ENCODE data around the gene JMJD1C.
"Not testable (repeated sequence)": the region's sequence is repeated elsewhere in the genome, so short reads cannot be mapped to it uniquely, and the experiment has no call there.

The JMJD1C gene

GRCh38 chr10:63388421-63389031 is 77.3 kb downstream of the JMJD1C start:
- Mint-ChIP-seq H3K4me1 (ENCODE audit: low read depth) (peaks cover 49% of the 10 kb centered on the region), H3K4me3 (no peak overlapping the region), H3K27me3 (peaks cover 11% of the 10 kb centered on the region), H3K27ac (no peak overlapping the region), H3K9me3 (peaks cover 12% of the 10 kb centered on the region), H3K36me3 (ENCODE audit: low read depth) (no peaks in the 10 kb centered on the region)
- intact Hi-C loops (cut with micrococcal nuclease) = no loop called here

DNA sequence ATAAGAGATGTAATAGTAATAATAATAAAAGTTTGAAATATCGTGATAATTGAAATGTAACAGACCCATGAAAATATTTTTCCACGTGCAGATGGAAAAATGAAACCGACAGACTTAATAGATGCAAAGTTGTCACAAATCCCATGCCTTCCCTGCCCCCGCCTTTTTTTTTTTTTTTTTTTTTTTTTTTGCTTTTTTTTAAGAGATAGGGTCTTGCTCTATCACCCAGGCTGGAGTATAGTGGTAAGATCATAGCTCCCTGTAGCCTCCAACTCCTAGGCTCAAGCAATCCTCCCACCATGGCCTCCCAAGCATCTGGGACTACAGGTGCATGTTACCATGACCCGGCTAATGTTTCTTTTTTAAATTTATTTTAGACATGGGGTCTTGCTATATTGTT is 80.5 kb downstream of the JMJD1C start:
- H3K4me3 Mint-ChIP-seq = no peak overlapping the region
- H3K4me1 Mint-ChIP-seq (ENCODE audit: low read depth) = peaks cover 31% of the 10 kb centered on the region
- peaks cover 3% of the 10 kb centered on the region for H3K9me3 Mint-ChIP-seq
- peaks cover 11% of the 10 kb centered on the region for H3K27me3 Mint-ChIP-seq
- intact Hi-C loops (cut with micrococcal nuclease) = no loop called here
- no peaks in the 10 kb centered on the region for H3K36me3 Mint-ChIP-seq (ENCODE audit: low read depth)
- no peak overlapping the region for H3K27ac Mint-ChIP-seq

GRCh38 chr10:63384675-63385074 is 81.1 kb downstream of the JMJD1C start:
- Mint-ChIP-seq H3K36me3 (ENCODE audit: low read depth) (no peaks in the 10 kb centered on the region), H3K27me3 (peaks cover 11% of the 10 kb centered on the region), H3K4me3 (no peak overlapping the region), H3K4me1 (ENCODE audit: low read depth) (peaks cover 28% of the 10 kb centered on the region), H3K9me3 (no peaks in the 10 kb centered on the region), H3K27ac (no peak overlapping the region)
- intact Hi-C loops (cut with micrococcal nuclease) = no loop called here

- peaks cover 28% of the 10 kb centered on the region for H3K4me1 Mint-ChIP-seq (ENCODE audit: low read depth)
- no peaks in the 10 kb centered on the region for H3K9me3 Mint-ChIP-seq
- peaks cover 11% of the 10 kb centered on the region for H3K27me3 Mint-ChIP-seq
- H3K4me3 Mint-ChIP-seq = no peak overlapping the region
- no peak overlapping the region for H3K27ac Mint-ChIP-seq
- no peaks in the 10 kb centered on the region for H3K36me3 Mint-ChIP-seq (ENCODE audit: low read depth)
- intact Hi-C loops (cut with micrococcal nuclease) = no loop called here
Observed at GRCh38 chr10:63384001-63384400, 81.8 kb downstream of the JMJD1C start.

GRCh38 chr10:63383141-63383540 is 82.6 kb downstream of the JMJD1C start:
- peaks cover 19% of the 10 kb centered on the region for H3K4me1 Mint-ChIP-seq (ENCODE audit: low read depth)

DNA sequence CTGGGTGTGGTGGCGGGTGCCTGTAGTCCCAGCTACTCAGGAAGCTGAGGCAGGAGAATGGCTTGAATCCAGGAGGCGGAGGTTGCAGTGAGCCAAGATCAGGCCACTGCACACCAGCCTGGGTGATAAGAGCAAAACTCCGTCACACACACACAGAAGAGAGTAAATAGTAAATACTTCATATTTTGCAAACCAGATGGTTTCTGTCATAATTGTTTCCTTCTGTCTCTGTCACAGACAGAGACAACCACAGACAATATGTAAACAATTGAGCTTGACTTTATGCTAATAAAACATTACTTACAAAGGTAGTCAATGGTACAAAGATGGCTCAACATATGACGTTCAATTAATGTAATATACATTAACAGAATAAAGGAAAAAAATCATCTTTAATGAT is 83.7 kb downstream of the JMJD1C start:
- peaks cover 8% of the 10 kb centered on the region for H3K27me3 Mint-ChIP-seq
- intact Hi-C loops (cut with micrococcal nuclease) = no loop called here
- no peak overlapping the region for H3K4me3 Mint-ChIP-seq
- H3K27ac Mint-ChIP-seq = no peak overlapping the region
- H3K4me1 Mint-ChIP-seq (ENCODE audit: low read depth) = peaks cover 19% of the 10 kb centered on the region
- no peaks in the 10 kb centered on the region for H3K36me3 Mint-ChIP-seq (ENCODE audit: low read depth)
- H3K9me3 Mint-ChIP-seq = no peaks in the 10 kb centered on the region

More at GRCh38 chr10:63383141-63383540, 82.6 kb downstream of the JMJD1C start:
- Mint-ChIP-seq H3K36me3 (ENCODE audit: low read depth) (no peaks in the 10 kb centered on the region), H3K9me3 (no peaks in the 10 kb centered on the region), H3K27me3 (peaks cover 11% of the 10 kb centered on the region), H3K27ac (no peak overlapping the region), H3K4me3 (no peak overlapping the region)
- intact Hi-C loops (cut with micrococcal nuclease) = no loop called here

DNA sequence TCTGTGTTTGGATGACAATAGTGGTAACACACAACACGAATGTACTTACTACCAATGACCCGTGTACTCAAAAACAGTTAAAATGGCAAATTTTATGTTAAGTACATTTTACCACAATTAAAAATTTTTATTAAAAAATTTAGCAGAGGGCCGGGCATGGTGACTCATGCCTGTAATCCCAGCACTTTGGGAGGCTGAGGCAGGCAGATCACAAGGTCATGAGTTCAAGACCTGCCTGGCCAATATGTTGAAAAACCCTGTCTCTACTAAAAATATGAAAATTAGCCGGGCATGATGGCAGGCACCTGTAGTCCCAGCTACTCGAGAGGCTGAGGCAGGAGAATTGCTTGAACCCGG is 88.5 kb downstream of the JMJD1C start:
- Mint-ChIP-seq H3K27ac (peak overlapping the region; percentile 57), H3K4me1 (ENCODE audit: low read depth) (peaks cover 32% of the 10 kb centered on the region)
- H3K36me3 Mint-ChIP-seq (ENCODE audit: low read depth); H3K9me3 Mint-ChIP-seq; H3K4me3 Mint-ChIP-seq; intact Hi-C loops (cut with micrococcal nuclease); H3K27me3 Mint-ChIP-seq: not testable (repeated sequence)

DNA sequence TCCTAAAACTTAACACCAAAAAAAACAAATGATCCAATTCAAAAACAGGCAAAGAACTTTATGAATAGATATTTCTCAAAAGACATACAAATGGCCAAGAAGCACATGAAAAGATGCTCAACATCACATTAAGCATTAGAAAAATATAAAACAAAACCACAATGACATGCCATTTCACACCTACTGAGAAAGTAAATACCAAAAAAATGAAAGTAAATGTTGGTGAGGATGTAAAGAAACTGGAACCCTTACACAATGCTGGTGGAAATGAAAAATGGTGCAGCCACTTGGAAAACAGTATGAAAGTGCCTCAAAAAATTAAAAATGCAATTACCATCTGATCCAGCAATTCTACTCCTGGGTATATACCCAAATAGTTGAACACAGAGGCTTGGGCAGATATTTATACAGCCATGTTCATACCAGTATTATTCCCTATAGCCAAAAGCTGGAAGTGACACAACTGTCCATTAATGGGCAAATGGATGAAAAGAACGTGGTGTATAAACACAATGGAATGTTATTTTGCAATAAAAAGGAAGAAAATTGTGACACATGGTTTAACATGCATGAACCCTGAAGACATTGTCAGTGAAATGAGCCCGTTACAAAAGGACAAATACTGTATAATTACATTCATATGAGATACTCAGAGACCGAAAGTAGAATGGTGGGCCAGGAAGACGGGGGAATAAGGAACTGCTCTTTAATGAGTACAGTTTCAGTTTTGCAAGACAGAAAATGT is 89.0 kb downstream of the JMJD1C start:
- Mint-ChIP-seq H3K4me3 (peak overlapping the region; percentile 54), H3K9me3 (no peaks in the 10 kb centered on the region), H3K27ac (peak overlapping the region; percentile 57), H3K36me3 (ENCODE audit: low read depth) (no peaks in the 10 kb centered on the region), H3K4me1 (ENCODE audit: low read depth) (peaks cover 32% of the 10 kb centered on the region), H3K27me3 (no peaks in the 10 kb centered on the region)
- intact Hi-C loops (cut with micrococcal nuclease) = no loop called here

DNA sequence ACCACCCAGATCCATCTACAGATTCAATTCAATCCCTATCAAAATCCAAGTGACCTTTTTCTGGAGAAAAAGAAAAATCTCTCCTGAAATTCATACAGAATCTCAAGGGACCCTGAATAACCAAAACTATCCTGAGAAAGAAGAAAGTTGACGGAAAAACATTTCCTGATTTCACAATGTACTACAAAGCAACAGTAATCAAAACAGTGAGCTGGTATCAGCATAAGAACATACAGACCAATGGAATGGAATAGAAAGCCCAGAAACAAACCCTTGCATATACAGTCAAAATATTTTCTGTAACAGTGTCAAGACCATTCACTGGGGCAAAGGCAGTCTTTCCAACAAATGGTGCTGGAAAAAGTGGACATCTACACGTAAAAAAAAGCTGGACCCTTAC is 89.9 kb downstream of the JMJD1C start:
- peaks cover 26% of the 10 kb centered on the region for H3K4me1 Mint-ChIP-seq (ENCODE audit: low read depth)
- no peak overlapping the region for H3K27ac Mint-ChIP-seq
- H3K36me3 Mint-ChIP-seq (ENCODE audit: low read depth) = no peaks in the 10 kb centered on the region
- intact Hi-C loops (cut with micrococcal nuclease) = no loop called here
- no peaks in the 10 kb centered on the region for H3K27me3 Mint-ChIP-seq
- H3K9me3 Mint-ChIP-seq = no peaks in the 10 kb centered on the region
- H3K4me3 Mint-ChIP-seq = no peak overlapping the region

DNA sequence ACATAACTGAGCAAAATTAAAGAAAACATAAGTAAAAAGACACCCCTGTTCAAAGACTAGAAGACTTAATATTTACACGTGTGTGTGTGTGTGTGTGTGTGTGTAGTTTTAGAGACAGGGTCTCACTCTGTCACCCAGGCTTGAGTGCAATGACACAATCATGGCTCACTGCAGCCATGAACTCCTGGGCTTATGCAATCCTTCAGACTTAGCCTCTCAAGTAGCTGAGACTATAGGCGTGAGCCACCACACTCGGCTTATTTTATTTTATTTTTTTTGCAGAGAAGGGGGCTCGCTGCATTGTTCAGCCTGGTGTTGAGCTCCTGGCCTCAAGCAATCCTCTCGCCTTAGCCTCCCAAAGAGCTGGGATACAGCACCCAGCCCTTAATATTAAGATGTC is 90.3 kb downstream of the JMJD1C start:
- no peak overlapping the region for H3K4me3 Mint-ChIP-seq
- H3K4me1 Mint-ChIP-seq (ENCODE audit: low read depth) = peaks cover 22% of the 10 kb centered on the region
- intact Hi-C loops (cut with micrococcal nuclease) = no loop called here
- H3K27ac Mint-ChIP-seq = no peak overlapping the region
- H3K27me3 Mint-ChIP-seq = no peaks in the 10 kb centered on the region
- no peaks in the 10 kb centered on the region for H3K9me3 Mint-ChIP-seq
- no peaks in the 10 kb centered on the region for H3K36me3 Mint-ChIP-seq (ENCODE audit: low read depth)

DNA sequence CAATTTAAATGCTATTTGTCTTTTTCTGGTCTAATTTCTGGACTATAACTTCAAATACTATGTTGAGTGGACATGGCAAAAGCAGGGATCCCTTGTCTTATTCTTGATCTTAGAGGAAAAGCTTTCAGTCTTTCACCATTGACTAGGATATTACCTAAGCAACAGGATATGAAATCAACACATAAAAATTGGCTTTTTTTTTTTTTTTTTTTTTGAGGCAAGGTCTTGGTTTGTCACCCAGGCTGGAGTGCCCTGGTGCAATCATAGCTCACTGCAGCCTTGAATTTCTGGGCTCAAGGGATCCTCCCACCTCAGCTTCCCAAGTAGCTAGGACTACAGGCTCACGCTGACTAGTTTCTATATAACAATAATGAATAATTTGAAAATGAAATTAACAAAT is 90.8 kb downstream of the JMJD1C start:
- intact Hi-C loops (cut with micrococcal nuclease) = no loop called here
- Mint-ChIP-seq H3K4me1 (ENCODE audit: low read depth) (peaks cover 21% of the 10 kb centered on the region), H3K27me3 (no peaks in the 10 kb centered on the region), H3K9me3 (no peaks in the 10 kb centered on the region), H3K4me3 (no peak overlapping the region), H3K27ac (no peak overlapping the region), H3K36me3 (ENCODE audit: low read depth) (no peaks in the 10 kb centered on the region)

GRCh38 chr10:63373176-63373575 is 92.6 kb downstream of the JMJD1C start:
- H3K4me3 Mint-ChIP-seq = no peak overlapping the region
- H3K36me3 Mint-ChIP-seq (ENCODE audit: low read depth) = peaks cover 6% of the 10 kb centered on the region
- no peaks in the 10 kb centered on the region for H3K9me3 Mint-ChIP-seq
- intact Hi-C loops (cut with micrococcal nuclease) = no loop called here
- H3K4me1 Mint-ChIP-seq (ENCODE audit: low read depth) = peaks cover 26% of the 10 kb centered on the region
- no peak overlapping the region for H3K27ac Mint-ChIP-seq
- H3K27me3 Mint-ChIP-seq = no peaks in the 10 kb centered on the region

DNA sequence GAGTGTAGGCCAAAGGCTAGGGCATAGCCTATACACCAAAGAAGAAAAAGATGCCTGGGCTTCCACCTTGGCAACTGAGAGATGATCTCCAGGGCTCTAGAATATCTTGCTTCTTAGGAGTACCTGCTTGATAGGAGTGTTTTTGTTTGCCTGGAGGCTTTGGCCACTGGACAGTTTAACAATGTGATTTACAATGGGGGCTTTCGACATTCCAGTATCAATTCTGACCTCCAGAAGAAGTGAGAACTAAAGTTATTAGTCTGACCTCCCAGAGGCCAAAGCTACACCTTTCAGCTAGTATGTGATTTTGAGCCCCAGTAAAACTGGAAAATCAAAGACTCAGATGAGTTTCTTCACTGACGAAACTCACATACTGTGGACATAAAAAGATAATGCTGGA is 96.1 kb downstream of the JMJD1C start:
- Mint-ChIP-seq H3K9me3 (no peaks in the 10 kb centered on the region), H3K4me3 (no peak overlapping the region), H3K27ac (no peak overlapping the region), H3K4me1 (ENCODE audit: low read depth) (peaks cover 10% of the 10 kb centered on the region), H3K36me3 (ENCODE audit: low read depth) (peaks cover 6% of the 10 kb centered on the region), H3K27me3 (no peaks in the 10 kb centered on the region)
- intact Hi-C loops (cut with micrococcal nuclease) = no loop called here

GRCh38 chr10:63368365-63368764 is 97.4 kb downstream of the JMJD1C start:
- H3K27ac Mint-ChIP-seq = no peak overlapping the region
- no peaks in the 10 kb centered on the region for H3K9me3 Mint-ChIP-seq
- no peaks in the 10 kb centered on the region for H3K27me3 Mint-ChIP-seq
- intact Hi-C loops (cut with micrococcal nuclease) = no loop called here
- H3K36me3 Mint-ChIP-seq (ENCODE audit: low read depth) = peaks cover 6% of the 10 kb centered on the region
- peaks cover 10% of the 10 kb centered on the region for H3K4me1 Mint-ChIP-seq (ENCODE audit: low read depth)
- no peak overlapping the region for H3K4me3 Mint-ChIP-seq

DNA sequence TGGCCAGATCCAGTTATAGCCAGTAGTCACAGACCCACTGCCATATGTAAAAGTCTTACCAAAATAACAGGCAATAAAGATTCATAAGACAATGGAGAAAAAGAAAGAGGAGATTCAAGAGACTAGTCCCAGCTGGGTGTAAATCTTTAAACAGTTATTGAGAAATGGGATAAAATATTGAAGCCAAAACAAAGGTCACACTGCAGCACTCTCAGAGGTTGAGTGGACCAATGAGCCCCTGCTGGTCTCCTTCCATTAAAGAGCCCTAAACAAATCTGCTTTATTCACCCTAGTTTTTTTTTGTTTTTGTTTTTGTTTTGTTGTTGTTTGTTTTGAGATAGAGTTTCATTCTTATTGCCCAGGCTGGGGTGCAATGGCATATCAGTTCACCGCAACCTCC is 98.8 kb downstream of the JMJD1C start:
- intact Hi-C loops (cut with micrococcal nuclease) = no loop called here
- Mint-ChIP-seq H3K36me3 (ENCODE audit: low read depth) (peaks cover 6% of the 10 kb centered on the region), H3K27me3 (no peaks in the 10 kb centered on the region), H3K9me3 (no peaks in the 10 kb centered on the region), H3K27ac (no peak overlapping the region), H3K4me3 (no peak overlapping the region), H3K4me1 (ENCODE audit: low read depth) (peaks cover 5% of the 10 kb centered on the region)

Data from dendritic cell treated with granulocyte-macrophage colony-stimulating factor and Interleukin-4, amounts not matched to agents 40 ng/mL and 50 ng/mL, for 4 days (primary cell).